ENCODE results near the gene CCDC141. TPM values are rescaled to one million over a fixed set of nuclear protein-coding genes. Genes with fewer than 3 reads are reported as not detected.

The CCDC141 gene
- total and polyA plus RNA-seq, 2 experiments from 2014 or later, result 11.7 to 13.4 TPM

DNA sequence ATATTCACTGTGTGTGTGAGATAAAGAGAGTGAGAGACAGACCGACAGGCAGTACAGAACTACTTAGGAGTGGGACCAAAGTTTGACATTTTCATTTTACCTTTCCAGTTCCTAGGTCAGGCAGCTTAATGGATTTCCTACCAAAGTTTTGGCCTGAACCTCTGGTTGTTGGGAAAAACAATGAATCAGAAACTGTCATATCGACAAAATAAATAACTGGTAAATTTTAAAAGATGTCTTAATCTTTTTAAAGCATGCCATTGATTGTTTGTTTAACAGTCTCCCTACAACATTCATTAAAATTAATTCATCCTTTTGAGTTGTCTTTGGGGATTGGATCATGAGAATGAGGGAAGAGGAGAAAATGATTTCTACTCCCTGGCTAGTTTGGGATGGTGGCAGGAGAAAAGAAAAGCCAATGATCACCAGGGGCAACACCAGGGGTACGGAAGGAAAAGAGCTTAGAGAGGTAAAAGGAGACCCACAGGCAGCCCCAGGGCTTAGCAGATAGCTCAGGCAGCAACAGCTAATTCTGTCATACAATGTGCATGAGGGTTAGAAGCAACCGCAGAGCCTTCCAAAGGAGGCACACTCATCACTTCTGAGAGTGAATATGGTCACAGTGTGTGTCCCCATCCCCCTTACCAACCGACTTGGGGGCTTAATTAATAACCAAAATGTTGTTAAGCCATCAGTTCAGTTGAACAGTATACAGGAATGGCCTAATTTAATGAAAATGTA is 98.5 kb downstream of the CCDC141 start:
- Histone ChIP-seq H3K27ac (ENCODE audit: low read depth) (no peak overlapping the region), H3K36me3 (ENCODE audit: insufficient read depth) (no peaks in the 10 kb centered on the region), H3F3A (replicated peaks; ENCODE audit: low read depth) (no peaks in the 10 kb centered on the region), H3K4me3 (no peak overlapping the region), H3K4me1 (ENCODE audit: insufficient read depth) (no peaks in the 10 kb centered on the region), H3K9me2 (ENCODE audit: insufficient read depth) (0 out of 2 replicates have a peak, but pooled peaks cover 11% of the 10 kb centered on the region), H3K27me3 (ENCODE audit: insufficient read depth) (no peaks in the 10 kb centered on the region), H3K79me2 (replicated peaks; ENCODE audit: insufficient read depth) (no peaks in the 10 kb centered on the region), H4K20me1 (replicated peaks; ENCODE audit: insufficient read depth) (no peaks in the 10 kb centered on the region), H2AFZ (no peak overlapping the region), H3K4me2 (no peak overlapping the region)
- DNase-seq (ENCODE audit: low spot score) (no peak), ATAC-seq (no peak)
- Mint-ChIP-seq H3K27ac (no peak overlapping the region), H3K27me3 (ENCODE audit: insufficient read depth, low read depth, poor library complexity) (no peaks in the 10 kb centered on the region), H3K4me1 (no peaks in the 10 kb centered on the region; the same call in 2 of the 3 replicates), H3K4me3 (no peak overlapping the region), H3K9me3 (peaks cover 5% of the 10 kb centered on the region), H3K36me3 (ENCODE audit: low read depth) (peaks cover 4% of the 10 kb centered on the region; the same call in 1 of the 3 replicates)
- TF ChIP-seq ZNF331 (CRISPR knock-in tag; IDR thresholded peaks at IDR 0.05; ENCODE audit: low read depth) (no peak), JUNB (IDR thresholded peaks at IDR 0.05; ENCODE audit: unreplicated experiment) (no peak), NANOG (IDR thresholded peaks at IDR 0.05; ENCODE audit: borderline replicate concordance) (no peak), STAT1 (IDR thresholded peaks at IDR 0.05; ENCODE audit: unreplicated experiment) (no peak), ZNF114 (CRISPR knock-in tag; IDR thresholded peaks at IDR 0.05) (no peak), POLR2AphosphoS5 (IDR thresholded peaks at IDR 0.05; ENCODE audit: low read depth) (no peak), CREB1 (CRISPR knock-in tag; IDR thresholded peaks at IDR 0.05; ENCODE audit: low read depth) (no peak), EZH2 (IDR thresholded peaks at IDR 0.05; ENCODE audit: low read depth, unreplicated experiment) (no peak), EZH2phosphoT487 (IDR thresholded peaks at IDR 0.05; ENCODE audit: unreplicated experiment) (no peak)
- TF ChIP-seq, protein P1, sequence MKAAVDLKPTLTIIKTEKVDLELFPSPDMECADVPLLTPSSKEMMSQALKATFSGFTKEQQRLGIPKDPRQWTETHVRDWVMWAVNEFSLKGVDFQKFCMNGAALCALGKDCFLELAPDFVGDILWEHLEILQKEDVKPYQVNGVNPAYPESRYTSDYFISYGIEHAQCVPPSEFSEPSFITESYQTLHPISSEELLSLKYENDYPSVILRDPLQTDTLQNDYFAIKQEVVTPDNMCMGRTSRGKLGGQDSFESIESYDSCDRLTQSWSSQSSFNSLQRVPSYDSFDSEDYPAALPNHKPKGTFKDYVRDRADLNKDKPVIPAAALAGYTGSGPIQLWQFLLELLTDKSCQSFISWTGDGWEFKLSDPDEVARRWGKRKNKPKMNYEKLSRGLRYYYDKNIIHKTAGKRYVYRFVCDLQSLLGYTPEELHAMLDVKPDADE (IDR thresholded peaks at IDR 0.05), result no peak
- TF ChIP-seq, protein P2, sequence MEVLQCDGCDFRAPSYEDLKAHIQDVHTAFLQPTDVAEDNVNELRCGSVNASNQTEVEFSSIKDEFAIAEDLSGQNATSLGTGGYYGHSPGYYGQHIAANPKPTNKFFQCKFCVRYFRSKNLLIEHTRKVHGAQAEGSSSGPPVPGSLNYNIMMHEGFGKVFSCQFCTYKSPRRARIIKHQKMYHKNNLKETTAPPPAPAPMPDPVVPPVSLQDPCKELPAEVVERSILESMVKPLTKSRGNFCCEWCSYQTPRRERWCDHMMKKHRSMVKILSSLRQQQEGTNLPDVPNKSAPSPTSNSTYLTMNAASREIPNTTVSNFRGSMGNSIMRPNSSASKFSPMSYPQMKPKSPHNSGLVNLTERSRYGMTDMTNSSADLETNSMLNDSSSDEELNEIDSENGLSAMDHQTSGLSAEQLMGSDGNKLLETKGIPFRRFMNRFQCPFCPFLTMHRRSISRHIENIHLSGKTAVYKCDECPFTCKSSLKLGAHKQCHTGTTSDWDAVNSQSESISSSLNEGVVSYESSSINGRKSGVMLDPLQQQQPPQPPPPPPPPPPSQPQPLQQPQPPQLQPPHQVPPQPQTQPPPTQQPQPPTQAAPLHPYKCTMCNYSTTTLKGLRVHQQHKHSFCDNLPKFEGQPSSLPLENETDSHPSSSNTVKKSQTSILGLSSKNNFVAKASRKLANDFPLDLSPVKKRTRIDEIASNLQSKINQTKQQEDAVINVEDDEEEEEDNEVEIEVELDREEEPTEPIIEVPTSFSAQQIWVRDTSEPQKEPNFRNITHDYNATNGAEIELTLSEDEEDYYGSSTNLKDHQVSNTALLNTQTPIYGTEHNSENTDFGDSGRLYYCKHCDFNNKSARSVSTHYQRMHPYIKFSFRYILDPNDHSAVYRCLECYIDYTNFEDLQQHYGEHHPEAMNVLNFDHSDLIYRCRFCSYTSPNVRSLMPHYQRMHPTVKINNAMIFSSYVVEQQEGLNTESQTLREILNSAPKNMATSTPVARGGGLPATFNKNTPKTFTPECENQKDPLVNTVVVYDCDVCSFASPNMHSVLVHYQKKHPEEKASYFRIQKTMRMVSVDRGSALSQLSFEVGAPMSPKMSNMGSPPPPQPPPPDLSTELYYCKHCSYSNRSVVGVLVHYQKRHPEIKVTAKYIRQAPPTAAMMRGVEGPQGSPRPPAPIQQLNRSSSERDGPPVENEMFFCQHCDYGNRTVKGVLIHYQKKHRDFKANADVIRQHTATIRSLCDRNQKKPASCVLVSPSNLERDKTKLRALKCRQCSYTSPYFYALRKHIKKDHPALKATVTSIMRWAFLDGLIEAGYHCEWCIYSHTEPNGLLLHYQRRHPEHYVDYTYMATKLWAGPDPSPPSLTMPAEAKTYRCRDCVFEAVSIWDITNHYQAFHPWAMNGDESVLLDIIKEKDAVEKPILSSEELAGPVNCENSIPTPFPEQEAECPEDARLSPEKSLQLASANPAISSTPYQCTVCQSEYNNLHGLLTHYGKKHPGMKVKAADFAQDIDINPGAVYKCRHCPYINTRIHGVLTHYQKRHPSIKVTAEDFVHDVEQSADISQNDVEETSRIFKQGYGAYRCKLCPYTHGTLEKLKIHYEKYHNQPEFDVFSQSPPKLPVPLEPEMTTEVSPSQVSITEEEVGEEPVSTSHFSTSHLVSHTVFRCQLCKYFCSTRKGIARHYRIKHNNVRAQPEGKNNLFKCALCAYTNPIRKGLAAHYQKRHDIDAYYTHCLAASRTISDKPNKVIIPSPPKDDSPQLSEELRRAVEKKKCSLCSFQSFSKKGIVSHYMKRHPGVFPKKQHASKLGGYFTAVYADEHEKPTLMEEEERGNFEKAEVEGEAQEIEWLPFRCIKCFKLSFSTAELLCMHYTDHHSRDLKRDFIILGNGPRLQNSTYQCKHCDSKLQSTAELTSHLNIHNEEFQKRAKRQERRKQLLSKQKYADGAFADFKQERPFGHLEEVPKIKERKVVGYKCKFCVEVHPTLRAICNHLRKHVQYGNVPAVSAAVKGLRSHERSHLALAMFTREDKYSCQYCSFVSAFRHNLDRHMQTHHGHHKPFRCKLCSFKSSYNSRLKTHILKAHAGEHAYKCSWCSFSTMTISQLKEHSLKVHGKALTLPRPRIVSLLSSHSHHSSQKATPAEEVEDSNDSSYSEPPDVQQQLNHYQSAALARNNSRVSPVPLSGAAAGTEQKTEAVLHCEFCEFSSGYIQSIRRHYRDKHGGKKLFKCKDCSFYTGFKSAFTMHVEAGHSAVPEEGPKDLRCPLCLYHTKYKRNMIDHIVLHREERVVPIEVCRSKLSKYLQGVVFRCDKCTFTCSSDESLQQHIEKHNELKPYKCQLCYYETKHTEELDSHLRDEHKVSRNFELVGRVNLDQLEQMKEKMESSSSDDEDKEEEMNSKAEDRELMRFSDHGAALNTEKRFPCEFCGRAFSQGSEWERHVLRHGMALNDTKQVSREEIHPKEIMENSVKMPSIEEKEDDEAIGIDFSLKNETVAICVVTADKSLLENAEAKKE (CRISPR knock-in tag; IDR thresholded peaks at IDR 0.05), result no peak
- TF ChIP-seq, protein P3, sequence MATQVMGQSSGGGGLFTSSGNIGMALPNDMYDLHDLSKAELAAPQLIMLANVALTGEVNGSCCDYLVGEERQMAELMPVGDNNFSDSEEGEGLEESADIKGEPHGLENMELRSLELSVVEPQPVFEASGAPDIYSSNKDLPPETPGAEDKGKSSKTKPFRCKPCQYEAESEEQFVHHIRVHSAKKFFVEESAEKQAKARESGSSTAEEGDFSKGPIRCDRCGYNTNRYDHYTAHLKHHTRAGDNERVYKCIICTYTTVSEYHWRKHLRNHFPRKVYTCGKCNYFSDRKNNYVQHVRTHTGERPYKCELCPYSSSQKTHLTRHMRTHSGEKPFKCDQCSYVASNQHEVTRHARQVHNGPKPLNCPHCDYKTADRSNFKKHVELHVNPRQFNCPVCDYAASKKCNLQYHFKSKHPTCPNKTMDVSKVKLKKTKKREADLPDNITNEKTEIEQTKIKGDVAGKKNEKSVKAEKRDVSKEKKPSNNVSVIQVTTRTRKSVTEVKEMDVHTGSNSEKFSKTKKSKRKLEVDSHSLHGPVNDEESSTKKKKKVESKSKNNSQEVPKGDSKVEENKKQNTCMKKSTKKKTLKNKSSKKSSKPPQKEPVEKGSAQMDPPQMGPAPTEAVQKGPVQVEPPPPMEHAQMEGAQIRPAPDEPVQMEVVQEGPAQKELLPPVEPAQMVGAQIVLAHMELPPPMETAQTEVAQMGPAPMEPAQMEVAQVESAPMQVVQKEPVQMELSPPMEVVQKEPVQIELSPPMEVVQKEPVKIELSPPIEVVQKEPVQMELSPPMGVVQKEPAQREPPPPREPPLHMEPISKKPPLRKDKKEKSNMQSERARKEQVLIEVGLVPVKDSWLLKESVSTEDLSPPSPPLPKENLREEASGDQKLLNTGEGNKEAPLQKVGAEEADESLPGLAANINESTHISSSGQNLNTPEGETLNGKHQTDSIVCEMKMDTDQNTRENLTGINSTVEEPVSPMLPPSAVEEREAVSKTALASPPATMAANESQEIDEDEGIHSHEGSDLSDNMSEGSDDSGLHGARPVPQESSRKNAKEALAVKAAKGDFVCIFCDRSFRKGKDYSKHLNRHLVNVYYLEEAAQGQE (IDR thresholded peaks at IDR 0.05; ENCODE audit: unreplicated experiment), result no peak
- TF ChIP-seq, protein P4, sequence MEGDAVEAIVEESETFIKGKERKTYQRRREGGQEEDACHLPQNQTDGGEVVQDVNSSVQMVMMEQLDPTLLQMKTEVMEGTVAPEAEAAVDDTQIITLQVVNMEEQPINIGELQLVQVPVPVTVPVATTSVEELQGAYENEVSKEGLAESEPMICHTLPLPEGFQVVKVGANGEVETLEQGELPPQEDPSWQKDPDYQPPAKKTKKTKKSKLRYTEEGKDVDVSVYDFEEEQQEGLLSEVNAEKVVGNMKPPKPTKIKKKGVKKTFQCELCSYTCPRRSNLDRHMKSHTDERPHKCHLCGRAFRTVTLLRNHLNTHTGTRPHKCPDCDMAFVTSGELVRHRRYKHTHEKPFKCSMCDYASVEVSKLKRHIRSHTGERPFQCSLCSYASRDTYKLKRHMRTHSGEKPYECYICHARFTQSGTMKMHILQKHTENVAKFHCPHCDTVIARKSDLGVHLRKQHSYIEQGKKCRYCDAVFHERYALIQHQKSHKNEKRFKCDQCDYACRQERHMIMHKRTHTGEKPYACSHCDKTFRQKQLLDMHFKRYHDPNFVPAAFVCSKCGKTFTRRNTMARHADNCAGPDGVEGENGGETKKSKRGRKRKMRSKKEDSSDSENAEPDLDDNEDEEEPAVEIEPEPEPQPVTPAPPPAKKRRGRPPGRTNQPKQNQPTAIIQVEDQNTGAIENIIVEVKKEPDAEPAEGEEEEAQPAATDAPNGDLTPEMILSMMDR (conservative IDR thresholded peaks at IDR 0.05; ENCODE audit: low read depth in 2 of 2), result no peak

All from GM23338 (cell line).